HG02571 (cell line): Measurements from ENCODE around the gene PCSK9.

Experiments
- ATAC-seq: cut with Tn5 transposase; IDR thresholded peaks from one replicate; pipeline ENCODE4 v1.9.1; 2021; ENCODE audit warnings: mild to moderate bottlenecking, moderate library complexity; ENCODE audit not compliant: unreplicated experiment

Gene PCSK9

DNA sequence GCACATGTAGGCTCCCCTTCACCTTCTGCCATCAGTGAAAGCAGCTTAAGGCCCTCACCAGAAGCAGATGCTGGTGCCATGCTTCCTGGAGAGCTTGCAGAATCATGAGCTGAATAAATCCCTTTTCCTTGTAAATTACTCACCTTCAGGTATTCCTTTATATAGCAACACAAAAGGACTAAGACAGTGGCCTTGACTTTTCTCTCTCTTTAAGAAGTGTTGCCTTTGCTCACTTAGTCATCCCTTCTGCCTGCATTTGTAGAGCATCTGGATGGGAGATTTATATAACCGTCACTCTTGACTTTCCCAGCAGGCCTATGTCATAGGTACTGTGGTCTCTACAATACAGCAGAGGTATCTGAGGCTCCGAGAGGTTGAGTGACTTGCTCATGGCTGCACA lies 3.7 kb downstream of the PCSK9 start:
- no peak for ATAC-seq

DNA sequence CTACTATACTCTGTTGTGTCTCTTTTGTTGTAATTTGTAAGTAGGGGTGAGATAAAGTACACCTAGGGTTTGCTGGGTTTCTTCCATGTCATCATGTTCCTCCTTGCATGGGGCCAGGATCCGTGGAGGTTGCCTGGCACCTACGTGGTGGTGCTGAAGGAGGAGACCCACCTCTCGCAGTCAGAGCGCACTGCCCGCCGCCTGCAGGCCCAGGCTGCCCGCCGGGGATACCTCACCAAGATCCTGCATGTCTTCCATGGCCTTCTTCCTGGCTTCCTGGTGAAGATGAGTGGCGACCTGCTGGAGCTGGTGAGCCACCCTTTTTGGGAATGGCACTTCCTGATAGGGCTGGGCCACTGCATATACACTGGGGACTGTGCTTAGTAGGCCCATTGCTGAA lies 4.4 kb downstream of the PCSK9 start:
- ATAC-seq: no peak

DNA sequence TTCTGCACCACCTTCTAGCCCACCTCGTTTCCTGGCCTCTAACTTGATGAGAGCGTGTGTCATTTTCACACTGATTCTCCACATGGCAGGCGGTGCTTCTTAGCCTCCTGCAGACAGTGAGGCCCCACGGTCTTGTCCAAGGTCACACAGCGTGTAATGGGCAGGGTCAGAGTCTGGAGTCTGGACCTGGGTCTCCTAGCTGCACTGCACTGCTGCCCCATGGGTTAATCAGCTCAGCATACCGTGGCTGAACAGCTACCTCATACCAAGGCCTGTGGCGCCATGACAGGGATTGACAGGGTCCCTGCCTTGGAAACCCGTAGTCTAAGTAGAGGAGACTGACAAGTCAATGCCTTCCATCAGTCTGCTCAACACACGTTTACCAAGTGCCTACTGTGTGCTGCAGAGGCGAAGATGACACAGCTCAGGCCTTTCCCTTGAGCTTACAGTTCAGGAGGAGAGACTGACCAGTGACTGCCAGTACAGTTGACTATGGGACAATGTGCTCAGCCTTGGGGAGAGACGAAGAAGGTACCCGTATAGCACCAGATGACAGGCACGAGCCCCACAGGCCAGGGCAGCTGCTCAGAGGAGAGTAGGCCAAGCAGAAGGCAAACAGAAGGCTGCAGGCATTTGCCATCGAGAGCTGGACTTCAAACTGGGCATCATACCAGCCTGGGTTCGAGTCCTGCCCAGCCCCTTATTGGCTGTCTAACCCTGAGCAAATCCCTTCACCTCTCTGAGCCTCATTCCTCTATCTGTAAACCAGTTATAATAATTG lies 5.5 kb downstream of the PCSK9 start:
- no peak for ATAC-seq

DNA sequence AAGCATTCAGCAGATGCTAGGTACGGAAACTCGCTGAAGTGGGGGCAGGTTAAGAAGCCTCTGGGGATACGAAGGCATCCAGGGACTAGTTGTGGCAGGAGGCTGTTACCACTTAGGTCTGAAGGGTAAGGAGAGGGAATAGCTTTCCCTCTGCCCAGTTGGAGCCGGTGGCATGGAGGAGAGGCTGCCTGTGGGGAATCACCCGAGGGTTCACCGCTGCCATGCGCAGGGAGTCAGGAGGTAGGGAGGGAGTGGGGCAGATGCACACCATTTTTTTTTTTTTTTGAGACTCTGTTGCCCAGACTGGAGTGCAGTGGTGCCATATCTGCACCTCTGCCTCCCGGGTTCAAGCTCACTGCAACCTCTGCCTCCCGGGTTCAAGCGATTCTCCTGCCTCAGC lies 6.1 kb downstream of the PCSK9 start:
- ATAC-seq: no peak

DNA sequence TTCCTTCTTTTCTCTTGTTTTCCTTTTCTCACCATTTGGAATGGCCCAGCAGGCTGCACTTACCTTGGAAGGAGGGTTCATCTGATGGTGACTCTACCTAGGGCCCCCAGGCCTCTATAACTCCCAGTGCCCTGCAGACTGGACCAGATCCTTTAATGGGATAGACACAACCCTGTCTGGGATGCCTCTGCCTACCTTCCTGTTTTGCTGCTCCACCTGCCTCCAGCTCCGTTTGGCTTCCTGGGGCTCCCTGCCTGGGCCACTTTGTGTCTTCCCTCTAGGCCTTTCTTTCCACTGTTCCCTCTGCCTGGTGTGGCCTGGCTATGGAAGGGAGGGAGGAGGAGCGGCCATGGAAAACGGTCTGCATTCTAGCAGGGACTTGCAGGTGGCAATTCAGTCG lies 7.5 kb downstream of the PCSK9 start:
- ATAC-seq: no peak

DNA sequence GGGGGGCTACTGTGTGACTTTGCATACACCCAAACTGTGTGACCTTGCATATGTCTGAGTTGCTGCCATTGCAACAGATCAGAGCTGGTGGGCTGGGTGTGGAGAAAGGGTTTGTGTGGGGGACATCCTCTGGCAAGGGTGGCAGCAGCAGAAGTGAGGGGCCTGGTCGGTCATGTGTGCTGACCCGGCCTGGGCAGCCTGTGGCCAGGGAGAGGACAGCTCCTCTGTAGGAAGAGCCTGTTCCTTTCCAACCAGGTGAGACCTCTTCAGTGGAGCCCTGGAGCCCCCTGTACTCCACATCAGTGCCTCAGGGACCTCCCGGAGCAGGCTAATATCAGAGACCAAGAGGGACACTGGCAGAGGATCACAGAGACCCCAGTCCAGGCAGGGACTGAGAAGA lies 8.3 kb downstream of the PCSK9 start:
- no peak for ATAC-seq

DNA sequence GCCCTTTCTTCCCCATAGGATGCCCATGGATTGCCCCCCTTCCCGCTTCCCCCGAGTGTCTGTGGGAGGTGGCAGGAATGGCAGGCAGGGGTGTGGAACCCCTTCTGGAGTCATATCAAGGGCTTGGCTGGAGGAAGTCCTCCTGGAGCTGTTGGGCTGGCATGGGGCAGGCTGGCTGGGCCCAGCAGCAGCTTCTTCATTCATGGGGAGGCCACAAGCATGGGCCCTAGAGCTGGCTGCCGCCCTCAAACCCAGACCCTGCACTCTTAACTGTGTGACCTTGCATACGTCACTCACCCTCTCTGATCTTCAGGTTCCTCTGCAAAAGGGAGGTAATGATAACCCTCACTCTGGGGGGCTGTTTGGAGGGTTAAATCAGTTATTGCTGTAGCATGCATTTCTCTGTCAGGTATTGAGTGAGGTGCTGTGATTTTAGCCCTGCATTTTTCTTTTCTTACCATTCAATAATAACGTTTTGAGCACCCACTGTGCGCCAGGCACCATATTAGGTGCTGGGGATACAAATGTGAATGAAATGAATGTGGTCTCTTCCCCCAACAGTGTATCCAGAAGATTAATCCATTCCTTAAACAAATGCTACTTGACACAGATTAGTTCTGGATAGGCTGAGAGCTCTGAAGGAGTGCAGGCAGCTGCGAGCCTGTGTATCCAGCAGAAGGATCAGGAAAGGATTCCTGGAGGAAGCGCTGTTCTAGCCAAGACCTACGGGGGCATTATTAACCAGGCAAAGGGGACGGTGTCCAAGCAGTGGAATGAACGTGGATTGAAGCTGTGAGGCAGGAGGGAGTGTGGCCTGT lies 9.3 kb downstream of the PCSK9 start:
- ATAC-seq: no peak

DNA sequence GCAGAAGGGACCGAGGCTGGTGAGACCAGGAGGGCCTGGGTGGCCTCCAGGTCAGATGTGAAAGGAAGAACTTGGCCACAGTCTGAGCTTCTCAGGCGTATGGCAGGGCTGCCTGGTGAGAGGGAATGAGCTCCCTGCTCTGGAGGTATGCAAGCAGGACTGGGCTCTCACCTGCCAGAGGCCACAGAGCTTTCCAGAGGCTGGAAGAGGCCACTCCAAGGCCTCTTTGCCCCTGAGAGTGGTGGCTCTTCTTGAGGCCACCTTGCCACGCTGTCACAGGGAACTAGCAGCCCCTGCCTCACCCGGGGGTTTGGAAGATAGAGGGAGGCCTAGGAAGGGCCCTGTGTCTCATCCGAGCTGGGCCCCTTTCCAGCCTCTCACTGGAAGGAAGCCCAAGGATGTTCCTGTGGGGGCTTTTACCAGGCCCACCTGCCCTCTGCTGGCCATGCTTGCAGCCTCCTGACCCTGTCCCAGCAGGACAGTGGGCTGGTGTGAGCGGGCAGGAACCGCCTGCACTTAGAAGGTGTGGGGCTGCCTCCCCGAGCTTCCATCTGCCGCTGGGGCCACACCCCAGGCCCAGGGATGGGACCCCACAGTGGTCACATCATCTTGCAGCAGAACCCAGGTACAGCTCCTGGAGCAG lies 10.0 kb downstream of the PCSK9 start:
- ATAC-seq: no peak

DNA sequence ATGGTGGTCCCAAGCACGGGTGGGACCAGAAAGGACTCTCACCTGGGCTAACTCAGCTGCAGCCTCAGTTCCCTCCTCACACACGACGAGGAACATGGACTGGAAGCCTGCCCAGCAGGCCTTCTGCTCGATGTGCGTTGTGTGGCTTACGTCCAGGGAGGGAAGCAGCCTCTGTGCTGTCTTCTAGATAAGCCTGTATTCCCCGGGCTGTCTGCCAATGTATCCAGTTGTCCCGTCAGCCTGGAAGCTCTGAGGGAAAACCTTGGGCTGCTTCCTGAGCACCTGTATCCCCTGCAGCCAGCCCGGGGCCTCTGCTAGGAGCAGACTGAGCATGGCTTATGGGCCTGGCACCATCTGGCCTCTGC lies 10.5 kb downstream of the PCSK9 start:
- no peak for ATAC-seq

DNA sequence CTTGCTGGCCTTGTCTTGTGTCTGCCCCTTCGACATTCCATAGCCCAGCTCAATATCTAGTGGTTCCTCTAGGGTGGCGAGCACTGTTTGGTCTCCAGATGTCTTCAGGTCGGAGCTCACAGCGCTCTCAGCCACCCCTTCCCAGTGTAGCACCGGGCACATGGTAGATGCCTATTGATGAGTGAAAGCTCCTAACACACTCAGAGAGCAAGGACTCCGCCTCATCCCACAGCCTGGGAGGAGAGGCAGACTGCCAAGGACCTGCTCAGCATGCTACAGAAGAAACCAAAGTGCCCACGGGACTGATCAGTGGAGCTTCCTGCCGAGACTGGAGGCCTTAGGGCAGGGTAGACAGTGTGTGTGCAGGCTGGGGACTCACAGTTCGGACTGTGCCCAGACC lies 10.9 kb downstream of the PCSK9 start:
- ATAC-seq: no peak

DNA sequence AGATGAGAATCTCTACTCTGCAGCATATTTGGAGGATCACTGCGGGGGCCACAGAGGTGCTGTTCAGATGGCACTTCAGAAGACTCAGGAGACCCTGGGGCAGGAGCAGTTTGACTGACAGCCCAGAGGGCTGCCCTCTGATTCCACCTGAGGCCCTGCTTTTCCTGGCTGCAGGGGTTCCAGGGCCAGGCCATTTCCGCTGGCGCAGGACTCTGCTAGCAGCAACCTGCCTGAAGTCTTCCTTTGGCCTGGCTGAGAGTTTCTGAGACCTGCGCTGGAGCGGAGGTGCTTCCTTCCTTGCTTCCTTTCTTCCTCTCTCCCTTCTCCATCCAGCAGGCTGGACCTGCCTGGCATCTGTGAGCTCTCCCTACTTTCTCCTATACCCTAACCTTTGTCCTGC lies 11.8 kb downstream of the PCSK9 start:
- no peak for ATAC-seq

DNA sequence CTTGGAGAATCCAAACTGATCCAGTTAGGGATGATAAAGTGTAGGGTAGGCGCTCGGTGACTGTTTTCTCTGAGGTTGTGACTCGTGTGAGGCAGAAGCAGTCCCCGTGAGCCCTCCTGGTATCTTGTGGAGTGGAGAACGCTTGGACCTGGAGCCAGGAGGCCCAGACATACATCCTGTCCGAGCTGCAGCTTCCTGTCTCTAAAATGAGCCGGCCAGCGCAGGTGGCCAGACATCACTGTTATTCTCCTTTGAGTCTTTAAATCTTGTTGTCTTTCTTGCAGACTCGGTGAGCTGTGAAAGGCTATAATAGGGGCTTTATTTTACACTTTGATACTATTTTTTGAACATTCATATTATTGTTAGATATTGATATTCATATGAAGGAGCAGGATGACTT lies 12.3 kb downstream of the PCSK9 start:
- no peak for ATAC-seq

DNA sequence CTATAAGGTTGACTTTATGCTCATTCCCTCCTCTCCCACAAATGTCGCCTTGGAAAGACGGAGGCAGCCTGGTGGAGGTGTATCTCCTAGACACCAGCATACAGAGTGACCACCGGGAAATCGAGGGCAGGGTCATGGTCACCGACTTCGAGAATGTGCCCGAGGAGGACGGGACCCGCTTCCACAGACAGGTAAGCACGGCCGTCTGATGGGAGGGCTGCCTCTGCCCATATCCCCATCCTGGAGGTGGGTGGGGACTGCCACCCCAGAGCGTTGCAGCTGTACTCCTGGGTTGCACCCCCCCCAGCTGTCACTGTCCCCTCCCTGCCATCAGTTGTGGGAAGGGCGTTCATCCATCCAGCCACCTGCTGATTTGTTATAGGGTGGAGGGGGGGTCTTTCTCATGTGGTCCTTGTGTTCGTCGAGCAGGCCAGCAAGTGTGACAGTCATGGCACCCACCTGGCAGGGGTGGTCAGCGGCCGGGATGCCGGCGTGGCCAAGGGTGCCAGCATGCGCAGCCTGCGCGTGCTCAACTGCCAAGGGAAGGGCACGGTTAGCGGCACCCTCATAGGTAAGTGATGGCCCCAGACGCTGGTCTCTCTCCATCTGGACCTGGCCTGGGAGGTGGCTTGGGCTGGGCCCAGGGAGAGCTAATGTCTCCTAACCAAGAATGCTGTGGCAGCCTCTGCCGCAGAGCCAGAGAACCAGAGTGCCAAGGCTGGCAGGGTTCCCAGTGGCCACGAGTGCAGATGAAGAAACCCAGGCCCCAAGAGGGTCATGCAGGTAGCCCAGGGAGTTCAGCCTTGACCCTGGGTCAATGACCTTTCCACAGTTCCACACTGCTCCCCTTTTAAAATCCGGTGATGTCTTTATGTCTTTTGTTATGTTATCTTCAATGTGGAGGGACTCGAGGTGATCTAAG lies 13.1 kb downstream of the PCSK9 start:
- ATAC-seq: no peak

DNA sequence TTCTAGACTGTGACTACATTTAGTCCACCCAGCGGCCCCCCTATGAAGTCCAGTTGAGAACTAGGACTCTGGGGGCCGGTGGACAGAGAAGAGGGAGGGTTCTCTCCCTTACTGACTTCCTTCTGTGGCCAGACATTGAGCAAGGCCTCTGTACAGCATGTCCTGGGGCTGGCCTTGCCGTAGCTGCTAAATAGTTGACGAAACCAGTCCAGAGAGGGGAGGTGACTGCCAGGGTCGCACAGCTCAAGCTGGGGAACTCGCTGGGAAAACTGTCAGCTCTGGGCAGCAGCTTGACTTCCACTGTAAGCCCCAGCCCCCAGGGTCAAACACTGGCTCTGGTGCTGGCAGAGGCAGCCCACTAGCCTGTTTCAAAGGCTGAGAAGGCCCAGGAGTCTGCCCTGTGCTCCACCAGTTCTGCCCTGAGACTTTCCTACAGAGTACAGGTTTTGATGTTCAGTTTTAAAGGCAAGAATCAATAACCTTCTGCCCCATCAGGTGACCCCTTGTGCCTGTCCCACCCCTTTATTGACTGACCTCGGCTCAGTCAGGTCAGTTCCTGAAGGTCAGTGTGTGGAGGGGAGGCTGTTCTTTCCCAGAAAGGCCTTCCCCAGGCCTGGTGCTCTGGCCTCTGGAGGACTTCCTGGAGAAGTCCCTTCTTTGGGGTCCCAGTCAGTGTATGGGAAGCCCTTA lies 14.1 kb downstream of the PCSK9 start:
- no peak for ATAC-seq

DNA sequence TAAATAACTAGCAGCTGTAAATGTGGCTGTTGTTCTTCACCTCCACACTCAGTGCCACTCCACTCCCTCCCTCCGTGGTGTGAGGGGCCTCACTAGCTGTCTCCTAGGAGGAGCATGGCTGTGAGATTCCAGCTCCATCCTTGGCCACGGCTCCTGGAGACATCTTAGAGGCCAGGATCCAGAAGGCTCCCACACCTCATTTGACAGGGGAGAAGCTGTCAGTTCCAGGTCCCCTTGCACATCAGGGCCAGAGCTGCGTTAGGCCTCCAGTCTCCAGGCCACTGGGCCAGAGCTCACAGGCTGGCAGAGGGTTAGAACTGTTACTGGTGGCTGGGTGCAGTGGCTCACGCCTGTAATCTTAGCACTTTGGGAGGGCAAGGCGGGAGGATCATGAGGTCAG lies 15.0 kb downstream of the PCSK9 start:
- ATAC-seq: no peak

DNA sequence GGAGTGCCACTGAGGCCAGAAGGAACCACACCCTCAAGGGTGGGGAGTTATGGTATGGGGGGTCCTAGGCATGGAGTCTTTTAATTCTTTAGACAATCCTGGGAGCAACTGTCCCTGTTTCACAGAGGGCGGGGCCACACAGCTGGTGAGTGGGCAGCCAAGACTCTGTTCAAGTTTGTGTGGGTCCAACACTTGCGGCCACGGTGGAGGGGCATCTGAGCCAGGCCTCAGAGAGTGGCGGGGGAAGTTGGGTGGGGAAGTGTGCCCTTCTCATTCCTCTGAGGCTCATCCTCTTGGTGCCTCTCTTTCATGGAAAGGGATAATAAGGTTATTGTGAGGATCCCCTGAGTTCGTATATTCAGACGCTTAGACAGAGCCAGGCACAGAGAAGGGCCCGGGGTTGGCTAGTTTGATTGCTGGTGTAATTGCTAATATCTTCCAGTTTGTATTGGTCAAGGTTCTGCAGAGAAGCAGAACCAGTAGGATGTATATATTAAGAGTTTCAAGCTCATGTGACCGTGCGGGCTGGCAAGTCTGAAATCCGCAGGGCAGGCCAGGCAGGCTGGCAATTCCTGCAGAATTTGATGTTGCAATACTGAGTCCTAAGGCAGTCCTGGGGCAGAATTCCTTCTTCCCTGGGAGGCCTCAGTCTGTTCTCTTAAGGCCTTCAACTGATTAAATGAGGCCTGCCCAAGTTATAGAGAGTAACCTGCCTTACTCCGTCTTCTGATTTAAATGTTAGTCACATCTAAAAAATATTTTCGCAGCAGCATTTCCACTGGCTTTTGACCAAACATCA lies 15.9 kb downstream of the PCSK9 start:
- ATAC-seq: no peak

DNA sequence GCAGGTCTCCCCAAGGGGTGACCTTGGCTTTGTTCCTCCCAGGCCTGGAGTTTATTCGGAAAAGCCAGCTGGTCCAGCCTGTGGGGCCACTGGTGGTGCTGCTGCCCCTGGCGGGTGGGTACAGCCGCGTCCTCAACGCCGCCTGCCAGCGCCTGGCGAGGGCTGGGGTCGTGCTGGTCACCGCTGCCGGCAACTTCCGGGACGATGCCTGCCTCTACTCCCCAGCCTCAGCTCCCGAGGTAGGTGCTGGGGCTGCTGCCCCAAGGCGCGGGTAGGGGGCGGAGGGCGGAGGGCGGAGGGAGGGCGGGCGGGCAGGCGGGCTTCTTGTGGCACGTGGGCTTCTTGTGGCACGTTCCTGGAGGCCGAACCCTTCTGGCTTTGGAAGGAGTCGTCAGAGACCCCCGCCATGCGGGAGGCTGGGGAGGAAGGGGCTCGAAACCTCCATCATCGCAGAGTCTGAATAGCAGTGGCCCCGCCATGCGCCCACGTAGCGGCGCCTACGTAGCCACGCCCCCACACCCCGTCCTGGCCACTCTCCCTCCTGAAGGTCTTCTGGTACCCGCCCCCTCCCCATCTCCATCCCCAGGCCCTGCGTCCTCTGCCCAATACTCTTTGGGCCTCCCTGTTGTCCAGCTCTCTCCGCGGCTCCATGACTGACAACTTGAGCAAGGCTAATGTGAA lies 16.7 kb downstream of the PCSK9 start:
- no peak for ATAC-seq

DNA sequence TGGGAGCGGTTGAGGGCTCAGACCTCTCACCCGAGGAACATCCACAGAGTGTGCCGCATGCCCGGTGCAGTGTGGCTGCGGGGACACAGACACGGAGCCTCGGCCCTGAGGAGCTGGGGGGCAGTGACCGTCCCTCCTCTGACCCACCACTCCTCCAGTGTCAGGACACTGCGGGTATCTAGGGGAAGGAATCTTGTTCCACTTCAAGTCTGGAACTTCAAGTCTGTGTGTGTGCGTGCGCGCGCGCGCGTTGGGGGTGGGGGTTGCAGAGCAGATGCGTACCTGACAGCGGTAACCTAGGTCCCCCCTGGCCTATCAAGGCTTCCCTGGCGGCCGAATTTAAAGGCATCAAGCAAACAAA lies 17.3 kb downstream of the PCSK9 start:
- ATAC-seq: no peak
